ENCODE data around the gene VMA21.

Gene VMA21

GRCh38 chrX:151396825-151397740 is at the start of gene VMA21:
Gene VMA21 (plus strand): TSS chrX:151397206. CDS start chrX:151397309, 103 bp downstream.
- peak; percentile 74 to 78 for DNase-seq (ENCODE audit: low read depth in 2 of 2)

GRCh38 chrX:151359341-151359740 is 37.7 kb upstream of the VMA21 start:
- no peak for DNase-seq (ENCODE audit: low read depth in 2 of 2)

- DNase-seq (ENCODE audit: low read depth in 2 of 2): peak in 1 of 2 donors; percentile 29
Measured at GRCh38 chrX:151359931-151360871, 36.8 kb upstream of the VMA21 start.

GRCh38 chrX:151363316-151363715 is 33.7 kb upstream of the VMA21 start:
- no peak for DNase-seq (ENCODE audit: low read depth in 2 of 2)

GRCh38 chrX:151365579-151365978 is 31.4 kb upstream of the VMA21 start:
- DNase-seq (ENCODE audit: low read depth in 2 of 2): no peak

- no peak for DNase-seq (ENCODE audit: low read depth in 2 of 2)
Measured at GRCh38 chrX:151370906-151371305, 26.1 kb upstream of the VMA21 start.

GRCh38 chrX:151384807-151385206 is 12.2 kb upstream of the VMA21 start:
- no peak for DNase-seq (ENCODE audit: low read depth in 2 of 2)

GRCh38 chrX:151386838-151387459 is 10.1 kb upstream of the VMA21 start:
- DNase-seq (ENCODE audit: low read depth in 2 of 2): no peak

- DNase-seq (ENCODE audit: low read depth in 2 of 2): no peak
Measured at GRCh38 chrX:151391722-151392121, 5.3 kb upstream of the VMA21 start.

GRCh38 chrX:151393514-151393913 is 3.5 kb upstream of the VMA21 start:
- DNase-seq (ENCODE audit: low read depth in 2 of 2): peak in 1 of 2 donors; percentile 12

GRCh38 chrX:151396042-151396824 is 773 bp upstream of the VMA21 start:
- peak; percentile 11 to 13 for DNase-seq (ENCODE audit: low read depth in 2 of 2)

GRCh38 chrX:151397741-151398070 is 700 bp downstream of the VMA21 start:
- DNase-seq (ENCODE audit: low read depth in 2 of 2): no peak

GRCh38 chrX:151398346-151398745 is 1.3 kb downstream of the VMA21 start:
- DNase-seq (ENCODE audit: low read depth in 2 of 2): no peak

GRCh38 chrX:151402719-151403390 is 5.8 kb downstream of the VMA21 start:
- no peak for DNase-seq (ENCODE audit: low read depth in 2 of 2)

- DNase-seq (ENCODE audit: low read depth in 2 of 2): no peak
Measured at GRCh38 chrX:151416579-151416978, 19.6 kb downstream of the VMA21 start.

GRCh38 chrX:151419782-151420181 is 22.8 kb downstream of the VMA21 start:
- DNase-seq (ENCODE audit: low read depth in 2 of 2): no peak

GRCh38 chrX:151424505-151424904 is 27.5 kb downstream of the VMA21 start:
- DNase-seq (ENCODE audit: low read depth in 2 of 2): no peak

- no peak for DNase-seq (ENCODE audit: low read depth in 2 of 2)
Measured at GRCh38 chrX:151448509-151448908, 51.5 kb downstream of the VMA21 start.

GRCh38 chrX:151458824-151459223 is 61.8 kb downstream of the VMA21 start:
- DNase-seq (ENCODE audit: low read depth in 2 of 2): no peak
